ENCODE measurements around the gene SHQ1.

SHQ1 gene

DNA sequence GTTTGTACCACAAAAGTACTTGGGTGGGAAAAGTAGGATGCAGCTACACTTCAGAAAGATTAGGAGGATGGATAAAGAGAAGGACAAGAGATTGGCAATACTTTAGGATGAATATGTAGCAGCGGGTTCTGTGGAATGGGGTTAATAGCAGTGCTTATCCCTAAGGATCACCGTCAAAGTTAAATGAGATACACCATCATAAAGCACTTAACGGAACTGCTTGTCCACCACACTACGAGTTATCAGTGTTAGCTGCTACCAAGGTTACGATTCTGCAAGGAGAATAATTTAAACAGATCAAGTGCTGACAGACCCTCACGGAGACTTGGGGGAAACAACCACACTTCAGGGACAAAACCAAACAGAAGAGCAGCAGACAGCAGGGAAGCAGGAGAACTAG, 963 bp downstream of the SHQ1 start:
- no peak for DNase-seq (ENCODE audit: low read depth)

DNA sequence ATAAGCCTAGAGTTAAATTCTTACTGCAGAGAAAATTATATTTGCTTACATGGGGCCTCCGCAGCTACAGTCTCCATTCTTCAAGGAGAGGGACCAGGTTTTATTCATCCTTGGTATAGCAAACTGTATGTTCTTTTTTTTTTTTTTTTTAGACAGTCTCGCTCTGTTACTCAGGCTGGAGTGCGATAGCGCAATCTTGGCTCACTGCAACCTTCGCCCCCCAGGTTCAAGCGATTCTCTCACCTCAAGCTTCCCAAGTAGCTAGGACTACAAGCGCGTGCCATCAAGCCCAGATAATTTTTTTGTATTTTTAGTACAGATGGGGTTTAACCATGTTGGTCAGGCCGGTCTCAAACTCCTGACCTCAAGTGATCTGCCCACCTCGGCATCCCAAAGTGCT, 2.1 kb downstream of the SHQ1 start:
- DNase-seq (ENCODE audit: low read depth), result no peak

More for the DNA sequence above, 963 bp downstream of the SHQ1 start:
- TF ChIP-seq CTCF (conservative IDR thresholded peaks at IDR 0.05; ENCODE audit: low read depth, low read length), result no peak
- peak overlapping the region; percentile 91 for H3K4me3 ChIP-seq (ENCODE audit: low read length)

DNA sequence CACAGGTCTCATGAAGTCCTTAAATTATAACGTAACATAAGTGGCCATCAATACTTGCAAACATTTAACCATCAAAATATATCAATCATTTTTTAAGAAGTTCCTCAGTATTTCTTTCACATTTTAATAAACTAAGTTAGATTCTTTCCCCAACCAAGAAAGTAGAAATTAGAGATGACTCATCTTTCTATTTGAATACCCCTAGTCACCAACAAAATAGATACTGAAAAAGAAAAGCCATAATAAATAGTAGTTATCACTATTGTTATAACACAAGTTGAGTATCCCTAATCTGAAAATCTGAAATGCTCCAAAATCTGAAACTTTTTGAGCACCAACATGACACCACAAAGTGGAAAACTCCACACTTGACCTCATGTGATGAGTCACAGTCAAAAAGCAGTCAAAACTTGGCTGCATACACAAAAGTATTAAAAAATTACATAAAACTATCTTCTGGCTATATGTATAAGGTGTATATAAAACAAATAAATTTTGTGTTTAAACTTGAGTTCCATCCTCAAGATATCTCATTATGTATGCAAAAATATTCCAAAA, 3.7 kb downstream of the SHQ1 start:
- no peak for DNase-seq (ENCODE audit: low read depth)
- H3K4me3 ChIP-seq (ENCODE audit: low read length), result no peak overlapping the region
- TF ChIP-seq CTCF (conservative IDR thresholded peaks at IDR 0.05; ENCODE audit: low read depth, low read length), result no peak

More for the DNA sequence above, 2.1 kb downstream of the SHQ1 start:
- TF ChIP-seq CTCF (conservative IDR thresholded peaks at IDR 0.05; ENCODE audit: low read depth, low read length), result no peak
- H3K4me3 ChIP-seq (ENCODE audit: low read length), result no peak overlapping the region

DNA sequence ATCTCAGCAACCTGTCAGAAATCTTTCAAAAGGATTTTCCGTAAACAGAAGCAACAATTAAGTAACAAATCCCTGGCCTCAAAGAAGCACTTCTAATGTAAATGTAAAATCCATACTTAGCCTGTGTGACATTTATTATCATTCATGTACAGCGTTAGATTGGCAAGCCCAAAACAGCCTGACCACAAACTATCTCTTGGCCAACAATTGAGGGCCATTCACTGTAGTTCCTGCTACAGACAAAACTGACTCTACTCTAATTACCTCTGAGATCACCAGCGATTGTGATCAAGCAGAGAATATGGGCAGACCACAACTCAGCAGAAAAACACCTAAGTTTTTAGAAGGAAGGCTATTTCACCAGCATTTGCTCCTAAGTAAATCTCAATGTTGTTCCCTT, 9.2 kb downstream of the SHQ1 start:
- DNase-seq (ENCODE audit: low read depth), result no peak
- TF ChIP-seq CTCF (conservative IDR thresholded peaks at IDR 0.05; ENCODE audit: low read depth, low read length), result no peak
- H3K4me3 ChIP-seq (ENCODE audit: low read length), result no peak overlapping the region

- DNase-seq (ENCODE audit: low read depth), result no peak
- no peak for TF ChIP-seq CTCF (conservative IDR thresholded peaks at IDR 0.05; ENCODE audit: low read depth, low read length)
These were observed 11.3 kb downstream of the SHQ1 start for GRCh38 chr3:72836923-72837322.

GRCh38 chr3:72836416-72836815, 11.8 kb downstream of the SHQ1 start:
- no peak overlapping the region for H3K4me3 ChIP-seq (ENCODE audit: low read length)
- no peak for DNase-seq (ENCODE audit: low read depth)
- TF ChIP-seq CTCF (conservative IDR thresholded peaks at IDR 0.05; ENCODE audit: low read depth, low read length), result no peak

More at GRCh38 chr3:72836923-72837322, 11.3 kb downstream of the SHQ1 start:
- H3K4me3 ChIP-seq (ENCODE audit: low read length), result no peak overlapping the region

DNA sequence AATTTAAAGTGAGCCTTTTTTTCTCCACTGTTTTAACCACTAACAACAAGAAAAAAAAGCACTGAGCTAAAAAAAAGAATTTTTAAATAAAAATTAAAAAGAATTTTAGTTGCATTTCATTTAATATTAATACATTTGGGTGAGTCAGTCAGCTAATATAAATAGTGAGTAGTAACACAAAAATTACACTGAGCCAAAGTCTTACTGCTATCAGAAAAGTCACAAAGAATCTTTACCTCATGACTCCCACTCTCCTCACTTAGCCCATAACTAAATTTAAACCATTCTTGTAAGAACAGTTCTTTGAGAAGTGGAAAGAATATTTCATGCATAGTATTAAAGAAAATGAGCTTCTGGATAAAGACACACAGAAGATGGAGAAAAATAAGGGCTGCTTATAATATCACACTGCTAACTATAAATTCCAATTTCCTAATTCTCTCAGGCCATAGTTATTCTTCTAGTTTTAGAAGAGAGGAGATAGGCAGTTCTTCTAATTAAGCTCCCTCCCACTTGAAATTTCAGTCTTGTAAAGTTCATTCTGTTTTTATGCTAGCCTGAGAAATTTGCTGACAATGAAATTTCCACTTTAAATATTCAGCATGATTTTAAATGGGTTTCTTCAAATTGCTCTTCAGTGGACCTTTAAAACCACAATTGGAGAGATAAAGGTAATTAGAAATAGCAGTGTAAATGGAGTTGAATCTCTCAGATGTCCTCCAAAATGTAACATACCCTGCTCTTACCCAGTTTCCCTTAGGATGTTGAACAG, 17.6 kb downstream of the SHQ1 start:
- no peak for DNase-seq (ENCODE audit: low read depth)
- no peak for TF ChIP-seq CTCF (conservative IDR thresholded peaks at IDR 0.05; ENCODE audit: low read depth, low read length)
- no peak overlapping the region for H3K4me3 ChIP-seq (ENCODE audit: low read length)

Measured in retinal pigment epithelial cell (primary cell).